ENCODE results near the gene AMBP. TPM values are rescaled to one million over a fixed set of nuclear protein-coding genes. Genes with fewer than 3 reads are reported as not detected.
A peak's percentile ranks its signal among the peaks of the same experiment; 100 is the strongest.

Gene AMBP
- total and polyA plus RNA-seq, 2 of the 13 experiments (the other 11 are each of a cell fraction or from before 2014, with no cell fraction given), result 1,510 to 2,580 TPM

- no peak; the same call in 1 of the 2 replicates for TF ChIP-seq TFDP2 (CRISPR knock-in tag; IDR thresholded peaks at IDR 0.05)
- TF ChIP-seq ZNF615 (CRISPR knock-in tag; IDR thresholded peaks at IDR 0.05; ENCODE audit: borderline replicate concordance), result peak; percentile 67; the same call in 1 of the 2 replicates
- no peak for TF ChIP-seq ZNF570 (CRISPR knock-in tag; IDR thresholded peaks at IDR 0.05; ENCODE audit: borderline replicate concordance)
- peak; percentile 46; the same call in 1 of the 2 replicates for TF ChIP-seq KDM2A (CRISPR knock-in tag; IDR thresholded peaks at IDR 0.05; ENCODE audit: borderline replicate concordance, low read depth)
- TF ChIP-seq SP2 (CRISPR knock-in tag; IDR thresholded peaks at IDR 0.05), result no peak
- TF ChIP-seq SP1 (IDR thresholded peaks at IDR 0.05), result no peak
- no peak; the same call in none of the 2 replicates for TF ChIP-seq SP1 (CRISPR knock-in tag; IDR thresholded peaks at IDR 0.05)
- no peak for TF ChIP-seq ZNF800 (CRISPR knock-in tag; IDR thresholded peaks at IDR 0.05)
- TF ChIP-seq FOXK2 (IDR thresholded peaks at IDR 0.05), result peak; percentile 67; the same call in 1 of the 2 replicates
- TF ChIP-seq ZNF614 (CRISPR knock-in tag; IDR thresholded peaks at IDR 0.05; ENCODE audit: borderline replicate concordance), result no peak
- TF ChIP-seq ZNF225 (CRISPR knock-in tag; IDR thresholded peaks at IDR 0.05), result no peak; the same call in 1 of the 2 replicates
- TF ChIP-seq HDAC2 (CRISPR knock-in tag; IDR thresholded peaks at IDR 0.05), result peak; percentile 56
- no peak for TF ChIP-seq ZNF75D (CRISPR knock-in tag; IDR thresholded peaks at IDR 0.05; ENCODE audit: borderline replicate concordance)
- peak; percentile 82 for TF ChIP-seq SP5 (CRISPR knock-in tag; IDR thresholded peaks at IDR 0.05; ENCODE audit: borderline replicate concordance, low read depth)
- TF ChIP-seq KAT2B (IDR thresholded peaks at IDR 0.05; ENCODE audit: borderline replicate concordance, low read depth, low read length), result no peak
- TF ChIP-seq POGZ (CRISPR knock-in tag; IDR thresholded peaks at IDR 0.05), result peak; percentile 34
- TF ChIP-seq SRF (IDR thresholded peaks at IDR 0.05; ENCODE audit: low read depth, low read length), result no peak
- TF ChIP-seq ZNF549 (CRISPR knock-in tag; IDR thresholded peaks at IDR 0.05), result no peak
- peak; percentile 96 for TF ChIP-seq ADNP (CRISPR knock-in tag; IDR thresholded peaks at IDR 0.05)
- no peak for TF ChIP-seq FIP1L1 (IDR thresholded peaks at IDR 0.05; ENCODE audit: borderline replicate concordance, insufficient read depth, low read depth, low read length)
- peak; percentile 40; the same call in 1 of the 2 replicates for TF ChIP-seq BORCS8-MEF2B (CRISPR knock-in tag; IDR thresholded peaks at IDR 0.05)
- TF ChIP-seq ZBTB49 (CRISPR knock-in tag; IDR thresholded peaks at IDR 0.05; ENCODE audit: borderline replicate concordance), result no peak
- no peak for TF ChIP-seq MLXIP (CRISPR knock-in tag; IDR thresholded peaks at IDR 0.05; ENCODE audit: borderline replicate concordance)
These were observed 2.8 kb upstream of the AMBP start (continued) for GRCh38 chr9:114080773-114081440.
